Activated CD4-positive, CD25-positive, alpha-beta regulatory T cell treated with anti-CD3 and anti-CD28 coated beads, Interleukin-2, amount 50 U/mL, for 72 hours (primary cell): ENCODE results near the gene PRKCE.

ENCODE experiments used
- DNase-seq: peaks from one replicate; pipeline ENCODE4 v3.0.0; 2021

PRKCE gene

DNA sequence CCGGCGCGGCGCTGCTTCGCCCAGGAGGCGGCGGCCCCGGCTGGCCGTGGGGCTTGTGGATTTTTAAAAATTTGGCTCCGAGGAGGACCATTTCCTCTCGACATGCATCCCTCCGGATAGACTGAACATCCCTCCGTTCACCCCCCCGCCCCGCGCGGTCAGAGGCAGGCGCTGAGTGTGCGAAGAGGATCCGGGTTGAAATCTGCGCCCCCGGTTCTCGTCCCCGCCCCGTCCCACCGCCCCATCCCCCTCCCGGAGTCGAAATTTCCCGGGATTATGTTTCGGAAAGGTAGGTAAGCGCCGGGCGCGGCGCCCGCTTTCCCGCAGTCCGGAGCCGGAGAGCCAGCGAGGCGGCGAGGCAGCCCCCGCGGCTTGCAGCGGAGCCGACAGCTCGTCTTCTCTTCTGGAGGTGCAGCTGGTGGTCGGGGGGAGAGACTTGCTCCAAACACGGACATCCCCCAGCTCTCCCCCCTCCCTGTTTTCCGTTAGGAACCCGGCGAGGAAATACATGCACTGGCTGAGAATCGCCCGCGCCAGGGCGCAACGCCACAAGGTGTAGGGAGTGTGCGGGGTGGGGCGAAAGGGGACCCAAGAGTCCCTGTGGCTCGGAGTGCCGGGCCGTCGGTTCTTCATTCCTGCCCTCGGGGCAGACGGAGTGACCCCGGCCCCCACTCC is at the start of gene PRKCE:
TSS of gene PRKCE (plus strand) at position 261 of the 675 bp plus-strand sequence.
- peak; percentile 53 for DNase-seq

DNA sequence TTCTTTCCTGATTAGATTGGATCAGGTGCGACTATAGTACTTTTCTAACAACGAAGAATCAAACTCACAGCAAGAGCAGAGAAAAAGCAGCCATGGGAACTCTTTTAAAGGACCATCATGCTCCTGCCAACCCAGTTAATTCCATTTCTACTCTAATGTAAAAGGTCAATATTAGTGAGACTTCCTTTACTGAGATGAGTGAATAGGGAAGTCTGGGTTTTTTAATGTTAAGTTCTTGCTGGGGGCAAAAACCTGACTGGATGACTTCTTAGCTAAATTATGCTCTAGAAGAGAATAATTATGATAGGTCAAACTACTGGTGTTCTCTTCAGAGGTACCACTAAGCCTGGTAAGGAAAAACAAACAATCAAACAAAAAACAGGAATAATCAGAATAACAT is 48.9 kb upstream of the PRKCE start:
- DNase-seq = no peak

DNA sequence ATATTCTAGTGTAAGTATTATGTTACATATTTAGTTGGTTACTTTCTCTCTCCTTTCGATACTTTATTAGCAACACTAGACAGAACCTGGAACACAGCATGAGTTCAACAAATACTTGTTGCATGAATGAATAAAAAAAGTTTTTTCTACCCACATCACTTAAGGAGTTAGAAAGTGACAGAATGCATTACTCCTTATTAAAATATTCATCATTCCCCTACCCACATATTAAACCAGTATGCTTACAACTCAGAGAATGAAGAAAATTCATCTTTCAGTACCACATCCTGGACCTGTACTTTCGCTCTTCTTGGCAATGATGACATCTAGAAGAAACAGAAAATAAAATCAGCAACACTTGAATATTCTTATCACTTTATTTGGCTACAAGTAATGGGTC is 46.4 kb upstream of the PRKCE start:
- DNase-seq = no peak

DNA sequence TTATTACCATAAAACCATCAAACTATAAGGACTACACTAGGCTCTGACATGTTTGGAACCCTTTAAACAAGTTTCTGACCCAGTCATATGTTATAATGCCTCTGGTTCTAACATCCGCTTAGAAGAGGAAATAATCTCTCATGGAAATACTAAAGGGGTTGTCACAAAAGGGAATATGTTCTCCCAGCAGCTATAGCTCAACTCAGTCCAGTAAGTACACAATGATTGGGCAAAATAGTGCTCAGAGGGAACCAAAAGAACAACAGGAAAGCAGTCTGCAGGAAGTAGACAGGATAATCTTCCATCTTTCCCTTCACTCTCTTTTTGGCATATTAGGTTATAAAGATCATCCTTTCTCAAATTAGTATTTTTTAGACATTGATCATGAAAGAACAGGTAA is 44.7 kb upstream of the PRKCE start:
- no peak for DNase-seq

DNA sequence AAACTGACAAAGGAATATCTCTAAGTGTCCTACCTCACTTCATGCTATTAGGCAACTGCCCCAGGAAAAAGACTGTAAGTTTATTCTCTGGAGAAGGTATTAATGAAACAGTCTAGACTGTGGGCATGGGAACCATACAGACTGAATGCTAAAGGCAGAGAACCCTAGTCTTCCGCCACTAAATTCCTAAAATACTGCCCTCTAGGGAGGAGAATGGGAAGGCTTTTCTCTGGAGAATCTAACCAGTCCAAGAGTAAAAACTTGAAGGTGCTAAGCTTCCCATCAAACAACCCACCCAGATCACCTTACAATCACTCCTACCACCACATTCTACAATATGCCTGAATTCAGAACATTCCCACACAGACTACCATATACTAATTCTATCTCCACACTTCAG is 43.8 kb upstream of the PRKCE start:
- no peak for DNase-seq

DNA sequence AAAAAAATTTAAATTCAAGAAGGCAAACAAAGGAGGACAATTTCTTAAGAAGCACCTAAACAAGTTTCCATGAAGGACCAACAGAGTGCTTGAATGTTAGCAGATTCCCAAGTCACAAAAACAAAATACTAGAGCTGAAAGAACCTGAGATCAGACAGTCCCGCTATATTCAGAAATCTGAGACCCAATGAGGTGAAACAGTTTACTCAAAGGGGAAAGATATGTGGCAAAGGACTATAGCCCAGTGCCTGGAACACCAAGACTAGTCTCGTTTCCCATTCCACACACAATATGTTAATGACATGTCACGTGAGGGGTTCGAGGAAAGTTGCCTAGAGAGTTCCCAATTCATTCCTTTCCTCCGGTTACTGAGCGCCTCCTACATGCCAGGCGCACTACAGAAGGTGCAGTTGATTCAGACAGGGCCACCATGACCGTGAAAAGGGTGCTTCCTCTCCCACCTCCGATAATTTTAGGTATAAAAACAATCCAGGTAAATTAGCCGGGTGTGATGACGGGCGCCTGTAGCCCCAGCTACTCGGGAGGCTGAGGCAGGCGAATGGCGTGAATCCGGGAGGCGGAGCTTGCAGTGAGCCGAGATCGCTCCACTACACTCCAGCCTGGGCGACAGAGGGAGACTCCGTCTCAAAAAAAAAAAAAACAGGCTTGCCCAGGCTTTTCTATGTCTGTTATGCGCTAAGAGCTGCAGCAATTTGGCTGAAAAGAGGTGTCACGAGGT is 41.0 kb upstream of the PRKCE start:
- peak; percentile 45 for DNase-seq

DNA sequence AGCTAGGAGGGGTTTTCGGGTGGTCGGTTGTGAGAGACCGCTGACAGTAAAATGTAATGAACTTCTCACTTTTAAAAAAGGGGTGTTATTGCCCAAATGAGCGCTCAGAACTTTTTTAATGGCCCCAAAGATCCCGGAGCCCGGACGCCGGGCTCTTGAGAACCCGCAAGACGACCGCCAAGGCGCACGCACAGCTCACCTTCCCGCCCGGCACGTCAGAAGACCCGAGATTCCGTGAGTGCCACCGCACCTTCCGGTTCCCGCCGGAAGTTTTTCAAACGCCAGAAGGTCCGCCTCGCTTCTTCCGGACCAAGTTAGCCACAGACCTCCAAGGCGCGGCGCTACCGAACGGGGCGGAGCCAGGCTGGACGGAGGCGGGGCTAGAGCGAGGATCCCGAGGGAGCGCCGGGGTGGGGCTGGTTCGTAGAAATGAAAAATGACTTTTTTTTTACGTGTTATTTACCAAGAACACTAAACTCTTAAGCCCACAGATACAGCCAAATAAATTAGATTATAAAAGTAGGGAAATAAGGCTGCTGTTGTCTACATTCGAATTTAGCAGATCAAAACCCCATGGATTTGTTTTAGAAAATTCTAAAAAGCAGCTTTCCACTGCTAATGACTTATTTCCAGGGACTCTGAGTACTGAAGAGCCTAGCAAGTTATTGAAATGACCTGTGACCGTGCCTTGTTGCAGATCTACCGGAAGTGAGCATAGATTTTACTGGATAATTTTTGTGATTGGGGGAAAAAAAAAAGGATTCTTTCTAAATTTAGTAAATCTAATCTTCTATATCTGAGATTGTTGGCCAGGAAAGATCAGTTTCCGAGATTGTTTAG is 40.2 kb upstream of the PRKCE start, which contains the start of gene SRBD1:
TSS of gene SRBD1 (minus strand) at position 248 of the 840 bp plus-strand sequence. CDS start 5,826 bp downstream, outside the sequence.
- DNase-seq = peak; percentile 90

DNA sequence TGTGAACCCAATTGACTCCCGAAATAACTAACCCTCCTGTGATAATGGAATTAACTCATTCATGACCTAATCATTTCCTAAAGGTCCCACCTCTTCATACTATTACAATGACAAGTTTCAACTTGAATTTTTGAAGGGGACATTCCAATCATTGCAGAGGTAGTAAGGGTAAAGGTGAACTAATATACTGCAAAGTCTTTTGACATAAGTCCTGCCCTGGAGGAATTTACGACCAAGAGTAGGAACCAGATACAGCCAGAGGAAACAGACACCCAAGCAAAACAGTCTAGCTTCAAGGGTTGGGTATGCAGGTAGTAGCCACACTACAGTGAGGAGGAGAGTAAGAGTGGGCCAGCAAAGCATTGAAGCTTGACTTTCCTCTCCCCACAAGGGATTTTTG is 39.2 kb upstream of the PRKCE start:
- DNase-seq = no peak

DNA sequence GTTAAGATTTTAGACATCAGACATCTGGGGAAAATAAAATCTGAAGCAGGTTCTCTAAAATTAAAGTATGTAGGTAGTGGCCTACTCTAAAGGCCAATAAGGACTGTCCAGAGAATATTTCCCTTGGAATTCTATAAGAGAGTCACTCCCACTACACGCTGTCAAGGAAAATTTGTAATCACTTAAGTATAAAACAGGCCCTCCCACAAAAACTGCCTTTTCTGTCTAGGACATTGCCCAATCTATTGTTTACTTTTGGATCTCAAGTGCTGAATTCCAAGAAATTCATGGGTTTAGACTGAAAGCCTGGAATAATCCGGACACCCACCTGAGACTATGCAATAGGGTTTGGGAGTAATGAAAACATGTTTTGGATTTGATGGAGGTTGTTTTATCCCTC is 38.7 kb upstream of the PRKCE start:
- no peak for DNase-seq

DNA sequence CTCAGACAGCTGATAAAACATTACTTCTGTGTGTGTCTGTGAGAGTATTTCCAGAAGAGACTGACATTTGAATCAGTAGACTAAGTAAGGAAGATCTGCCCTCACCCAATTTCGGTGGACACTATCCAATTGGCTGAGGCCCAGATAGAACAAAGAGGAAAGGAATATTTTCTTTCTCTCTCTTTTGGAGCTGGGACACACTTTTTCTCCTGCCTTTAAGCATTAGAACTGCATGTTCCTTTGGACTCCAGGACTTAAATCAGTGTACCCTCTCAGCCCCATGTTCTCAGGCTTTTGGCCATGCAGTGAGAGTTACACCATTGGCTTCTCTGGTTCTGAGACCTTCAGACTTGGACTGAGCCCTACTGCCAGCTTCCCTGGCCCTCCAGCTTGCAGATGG is 37.1 kb upstream of the PRKCE start:
- DNase-seq = no peak

DNA sequence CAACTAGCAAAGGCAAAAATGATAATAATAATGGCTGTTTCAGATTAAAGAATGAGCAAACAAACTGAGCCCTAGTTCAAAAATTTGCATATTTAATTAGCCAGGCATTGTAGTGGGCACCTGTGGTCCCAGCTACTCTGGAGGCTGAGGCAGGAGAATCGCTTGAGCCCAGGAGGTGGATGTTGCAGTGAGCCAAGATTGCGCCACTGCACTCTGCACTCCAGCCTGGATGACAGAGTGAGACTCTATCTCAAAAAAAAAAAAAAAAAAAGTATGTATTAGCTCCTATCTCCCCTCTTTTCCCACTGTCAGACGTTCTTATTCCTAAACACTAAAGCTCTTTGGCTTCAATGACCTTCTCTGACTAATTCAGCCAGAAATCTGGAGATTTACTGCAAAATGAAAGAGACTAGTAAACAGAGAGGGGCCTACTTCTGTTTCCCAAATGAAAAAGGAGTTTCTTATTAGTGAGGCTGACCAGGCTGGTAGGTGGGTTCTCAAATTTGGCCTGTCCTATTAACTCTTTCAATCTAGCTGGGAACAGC is 36.5 kb upstream of the PRKCE start:
- DNase-seq = no peak

DNA sequence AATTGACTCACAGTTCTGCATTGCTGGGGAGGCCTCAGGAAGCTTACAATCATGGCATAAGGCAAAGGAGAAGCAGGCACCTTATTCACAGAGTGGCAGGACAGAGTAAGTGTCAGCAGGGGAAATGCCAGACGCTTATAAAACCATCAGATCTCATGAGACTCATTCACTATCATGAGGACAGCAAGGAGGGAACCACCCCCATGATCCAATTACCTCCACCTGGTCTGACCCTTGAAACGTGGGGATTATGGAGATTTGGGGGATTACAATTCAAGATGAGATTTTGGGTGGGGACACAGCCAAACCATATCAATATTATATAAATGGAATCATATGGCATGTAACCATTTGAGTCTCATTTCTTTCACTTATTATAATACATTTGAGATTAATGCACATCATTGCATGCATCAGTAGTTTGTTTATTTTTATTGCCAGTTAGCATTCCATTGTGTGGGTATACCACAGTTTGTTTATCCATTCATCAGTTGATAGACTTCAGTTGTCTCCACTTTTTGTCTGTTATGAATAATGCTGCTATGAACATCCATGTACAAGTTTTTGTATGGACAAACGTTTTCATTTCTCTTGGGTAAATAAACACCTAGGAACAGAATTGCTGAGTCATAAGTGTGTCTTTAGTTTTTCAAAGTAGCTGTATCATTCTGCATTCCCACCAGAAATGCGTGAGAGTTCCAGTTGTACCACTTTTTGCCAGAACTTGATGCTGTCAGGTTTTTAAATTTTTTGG is 34.6 kb upstream of the PRKCE start:
- no peak for DNase-seq

DNA sequence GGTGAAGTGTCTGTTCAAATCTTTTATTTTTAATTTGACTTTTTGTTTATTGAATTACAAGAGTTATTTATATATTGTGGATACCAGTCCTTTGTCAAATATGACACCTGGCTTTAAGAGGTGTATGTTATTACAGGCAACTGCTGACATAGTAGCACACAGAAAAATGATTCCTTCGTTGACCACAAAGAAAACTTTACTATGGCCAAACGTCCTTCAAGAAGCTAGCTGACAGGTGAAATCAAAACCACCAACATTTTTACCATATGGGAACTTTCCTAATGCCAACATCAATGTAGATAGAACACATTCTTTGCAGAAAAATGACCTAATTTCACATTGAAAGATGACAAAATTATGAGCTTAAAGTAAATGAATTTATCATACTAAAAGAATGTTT is 34.0 kb upstream of the PRKCE start:
- DNase-seq = no peak

DNA sequence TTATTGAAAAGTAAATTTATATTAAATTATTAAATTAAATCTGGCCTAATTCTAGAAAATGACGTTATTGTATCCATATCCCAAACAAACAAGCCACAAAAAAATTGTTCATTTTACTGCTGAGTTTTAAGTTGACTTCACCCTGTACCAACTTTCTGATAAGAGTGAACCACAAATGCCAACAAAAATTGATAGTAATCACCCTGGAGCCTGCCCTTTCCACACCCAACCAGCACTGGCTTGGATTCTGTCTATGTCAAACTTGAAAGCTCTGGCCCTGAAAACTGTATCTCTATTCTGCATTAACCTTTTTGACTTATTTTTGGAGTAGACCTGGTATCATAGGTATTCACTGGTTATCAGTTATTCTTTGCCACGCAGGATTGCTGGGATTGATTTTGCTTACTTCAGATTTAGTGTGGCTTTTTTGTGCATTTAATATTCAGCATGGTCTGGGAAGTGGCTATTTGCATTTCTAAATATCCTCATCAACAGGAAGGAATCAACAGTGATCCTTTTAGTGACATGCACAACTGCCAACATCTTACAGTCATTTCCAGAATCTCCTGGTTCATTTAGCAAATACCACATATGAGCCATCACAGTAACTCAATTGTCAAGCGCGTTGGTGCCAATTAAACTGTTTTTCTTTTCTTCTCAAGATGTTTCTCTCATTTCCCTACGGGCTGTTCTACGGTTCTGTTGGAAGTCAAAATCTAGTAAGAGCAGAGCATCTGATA is 29.0 kb upstream of the PRKCE start:
- no peak for DNase-seq

DNA sequence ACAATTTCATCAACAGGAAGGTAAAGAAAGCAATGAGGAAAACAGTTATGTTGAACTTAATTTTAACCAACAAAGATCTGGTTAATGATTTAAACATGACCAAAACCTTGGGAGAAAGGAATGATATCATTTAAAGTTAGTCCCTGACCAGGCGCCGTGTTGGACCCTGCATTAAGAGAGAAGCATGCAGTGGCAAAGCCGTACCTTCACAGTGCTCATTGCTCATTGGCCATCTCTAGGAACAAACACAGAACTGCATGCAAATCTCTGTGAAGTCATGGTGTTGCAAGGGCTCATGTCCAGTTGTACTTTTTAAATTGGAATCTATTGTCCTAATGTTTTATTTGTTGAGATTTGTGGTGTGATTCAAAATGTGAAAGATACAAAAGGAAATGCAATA is 28.4 kb upstream of the PRKCE start:
- no peak for DNase-seq

DNA sequence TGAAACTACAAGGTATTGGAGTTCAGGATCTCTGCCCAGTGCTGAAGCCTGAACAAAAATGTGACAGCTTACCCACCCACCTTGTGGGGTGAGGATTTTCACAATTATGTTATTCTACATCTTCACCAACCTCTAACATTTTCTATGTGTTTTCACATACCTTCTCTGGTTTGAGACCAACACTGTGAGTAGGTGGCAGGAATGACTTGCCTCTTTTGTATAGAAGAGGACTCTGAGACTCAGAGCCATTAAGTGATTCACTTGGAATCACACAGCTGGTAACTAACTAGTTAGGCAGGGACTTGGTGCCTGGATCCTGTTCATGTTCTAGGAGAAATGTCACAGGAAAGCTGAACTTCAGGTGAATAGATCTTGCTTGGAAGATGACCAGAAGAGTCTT is 25.7 kb upstream of the PRKCE start:
- DNase-seq = no peak

DNA sequence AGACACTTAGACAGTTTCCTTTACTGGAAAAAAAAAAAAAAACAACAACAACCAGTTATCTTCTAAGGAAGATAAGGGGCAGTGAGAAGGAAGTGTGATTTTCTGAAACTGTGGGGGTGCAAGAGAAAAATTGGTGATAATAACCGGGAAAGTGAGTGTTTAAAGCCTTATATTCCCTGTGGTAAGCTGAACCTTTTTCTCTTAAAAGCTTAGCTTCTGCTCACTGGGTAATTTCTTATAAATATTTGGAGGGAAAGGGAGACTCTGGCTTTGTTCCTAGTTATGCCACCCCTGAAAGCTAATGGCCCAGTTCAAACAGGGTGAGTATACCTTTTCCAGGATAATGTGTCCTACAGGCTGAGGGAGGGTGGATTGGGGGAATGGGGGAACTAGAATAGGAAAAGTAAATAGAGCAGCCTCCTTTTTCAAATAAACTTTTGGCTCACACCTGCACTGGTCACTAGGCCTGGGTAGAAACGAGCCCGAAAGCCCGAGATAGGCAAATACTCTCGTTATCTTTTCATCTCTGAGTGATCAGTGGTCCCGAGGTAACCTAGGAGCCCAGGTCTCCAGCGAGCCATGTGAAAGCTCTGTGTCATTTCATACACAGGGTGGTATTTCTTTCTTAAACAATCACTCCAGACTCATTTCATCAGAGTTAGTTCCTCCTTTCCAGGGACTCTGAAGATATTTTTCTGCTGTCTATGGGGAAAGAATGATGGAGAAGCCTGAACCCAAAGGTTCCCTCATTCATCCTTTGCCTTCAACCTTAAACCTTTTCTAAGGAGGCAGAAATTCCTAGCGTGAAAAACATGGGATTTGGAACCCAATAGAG is 24.9 kb upstream of the PRKCE start:
- no peak for DNase-seq

DNA sequence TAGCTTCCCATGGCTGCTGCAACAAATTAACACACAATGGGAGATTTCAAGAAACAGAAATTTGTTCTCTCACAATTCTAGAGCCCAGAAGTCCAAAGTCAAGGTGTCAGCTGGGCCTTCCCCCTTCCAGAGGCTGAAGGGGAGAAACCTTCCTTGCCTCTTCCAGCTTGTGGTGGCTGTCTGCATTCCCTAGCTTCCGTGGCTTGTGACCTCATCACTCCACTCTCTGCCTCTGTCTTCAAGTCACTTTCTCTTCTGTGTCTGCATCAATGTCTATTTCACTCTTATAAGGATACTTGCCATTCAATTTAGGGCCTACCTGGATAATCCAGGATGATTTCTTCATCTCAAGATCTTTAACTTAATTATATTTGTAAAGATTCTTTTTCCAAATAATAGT is 23.6 kb upstream of the PRKCE start:
- DNase-seq = no peak

DNA sequence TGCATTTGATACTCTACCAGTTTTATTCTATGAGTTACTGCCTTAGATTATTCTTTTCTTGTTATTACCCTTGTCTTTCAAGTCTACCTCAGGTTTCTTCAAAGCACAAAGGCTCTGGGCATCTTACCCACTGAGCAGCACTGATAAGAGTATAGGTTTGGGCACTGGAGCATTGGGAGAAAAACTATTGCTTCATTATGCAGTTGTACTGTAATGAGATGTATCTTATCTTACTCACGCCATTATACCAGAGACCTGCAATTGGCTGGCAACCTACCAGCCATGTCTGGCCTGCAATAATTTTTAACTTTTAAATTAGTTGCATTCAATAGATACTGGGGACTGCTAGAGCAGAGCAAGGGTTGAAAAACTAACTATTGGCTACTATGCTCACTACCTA is 21.5 kb upstream of the PRKCE start:
- no peak for DNase-seq

DNA sequence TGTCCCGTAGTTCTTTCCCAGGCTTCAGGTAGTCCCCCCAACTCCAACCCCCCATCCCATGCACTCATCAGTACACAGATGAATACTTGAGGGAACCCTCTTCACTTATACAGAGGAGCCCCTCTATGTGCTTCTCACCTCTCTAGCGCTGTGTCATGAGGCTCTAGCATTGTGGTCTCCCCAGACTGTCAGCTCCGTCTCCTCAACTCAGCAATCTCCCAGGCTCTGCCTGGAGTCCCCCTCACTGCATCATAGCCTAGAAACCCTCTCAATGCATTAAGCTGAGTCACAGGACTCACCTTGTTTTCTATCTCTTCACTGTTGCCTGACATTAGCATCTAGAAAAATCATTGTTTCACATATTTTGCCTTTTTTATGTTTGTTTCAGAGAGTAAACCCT is 20.2 kb upstream of the PRKCE start:
- DNase-seq = no peak

DNA sequence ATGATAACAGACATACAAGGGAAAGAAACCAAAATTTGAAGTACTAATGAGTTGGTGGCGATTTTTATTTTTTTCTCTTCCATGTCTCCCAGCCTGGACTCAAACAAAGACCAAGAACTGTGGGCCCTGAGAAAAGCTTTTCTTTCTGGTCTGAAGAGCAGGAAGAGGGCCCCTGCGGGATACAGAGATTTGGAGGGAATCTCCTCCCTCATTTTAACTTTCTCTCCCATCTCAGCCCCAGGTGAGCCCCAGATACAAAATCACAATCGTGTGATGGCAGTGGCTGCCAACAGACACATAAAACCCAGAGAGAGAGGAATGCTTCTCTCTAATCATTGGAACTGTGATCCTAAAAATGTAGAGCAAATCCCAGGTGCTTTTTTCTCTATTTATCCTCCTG is 19.5 kb upstream of the PRKCE start:
- DNase-seq = no peak
